ENCODE results near the gene TRABD2B. TPM values are rescaled to one million over a fixed set of nuclear protein-coding genes. Genes with fewer than 3 reads are reported as not detected.

The TRABD2B gene
- total RNA-seq, 1 experiment from 2014 or later: 0.36 TPM

GRCh38 chr1:47757226-47757975 lies 239.8 kb downstream of the TRABD2B start:
- no peak overlapping the region for H3K27ac Mint-ChIP-seq (ENCODE audit: unreplicated experiment)
- Histone ChIP-seq H3K27me3 (replicated peaks; ENCODE audit: control insufficient read depth, insufficient read depth, low read length) (no peaks in the 10 kb centered on the region), H3K36me3 (ENCODE audit: control insufficient read depth, insufficient read depth, low read length) (no peaks in the 10 kb centered on the region), H3K4me3 (ENCODE audit: low read depth, low read length) (no peak overlapping the region), H3K4me1 (no peaks in the 10 kb centered on the region), H3K9me3 (no peaks in the 10 kb centered on the region)
- H3K4me1 Mint-ChIP-seq (ENCODE audit: low read depth, unreplicated experiment): peaks cover 4% of the 10 kb centered on the region
- intact Hi-C loops (cut with micrococcal nuclease; ENCODE audit: unreplicated experiment): no loop called here
- TF ChIP-seq CTCF (IDR thresholded peaks at IDR 0.05; ENCODE audit: insufficient read depth in 1 of 2, low read depth in 1 of 2, low read length in 1 of 2, severe bottlenecking in 1 of 2, unreplicated experiment in 1 of 2): no peak
- POLR2A ChIA-PET: no interaction called here
- no TSS peak for BruUV-seq (replicated peaks)
- H3K4me3 Mint-ChIP-seq (ENCODE audit: unreplicated experiment): no peak overlapping the region
- DNase-seq: no peak
- H3K9me3 Mint-ChIP-seq (ENCODE audit: unreplicated experiment): no peaks in the 10 kb centered on the region
- CTCF ChIA-PET: no interaction called here
- H3K27me3 Mint-ChIP-seq (ENCODE audit: insufficient read depth, unreplicated experiment): no peaks in the 10 kb centered on the region
- no peaks in the 10 kb centered on the region for H3K36me3 Mint-ChIP-seq (ENCODE audit: insufficient read depth, unreplicated experiment)

DNA sequence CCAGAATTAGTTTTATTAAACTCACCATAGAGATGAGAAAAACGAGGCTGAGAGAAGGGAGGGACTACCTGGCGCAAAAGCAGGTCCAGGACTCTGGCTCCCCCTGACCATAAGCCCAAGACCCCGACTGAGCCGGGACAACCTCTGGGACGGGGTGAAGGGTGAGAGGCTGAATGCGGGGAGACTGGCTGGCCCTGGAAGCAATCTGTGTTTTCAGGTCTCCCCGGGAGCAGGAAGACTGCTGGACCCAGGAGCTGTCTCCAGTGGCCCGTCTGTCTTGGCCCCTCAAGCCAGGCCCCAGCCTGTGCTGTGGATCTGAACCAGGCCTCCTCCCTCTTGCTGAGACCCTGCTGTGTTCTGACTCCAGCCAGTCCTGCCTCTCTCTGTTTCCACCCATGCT lies 240.8 kb downstream of the TRABD2B start:
- Mint-ChIP-seq H3K27ac (ENCODE audit: unreplicated experiment) (no peak overlapping the region), H3K4me1 (ENCODE audit: low read depth, unreplicated experiment) (peaks cover 7% of the 10 kb centered on the region), H3K4me3 (ENCODE audit: unreplicated experiment) (no peak overlapping the region), H3K36me3 (ENCODE audit: insufficient read depth, unreplicated experiment) (no peaks in the 10 kb centered on the region), H3K9me3 (ENCODE audit: unreplicated experiment) (no peaks in the 10 kb centered on the region), H3K27me3 (ENCODE audit: insufficient read depth, unreplicated experiment) (no peaks in the 10 kb centered on the region)
- intact Hi-C loops (cut with micrococcal nuclease; ENCODE audit: unreplicated experiment): no loop called here
- POLR2A ChIA-PET: no interaction called here
- Histone ChIP-seq H3K4me1 (no peaks in the 10 kb centered on the region), H3K27me3 (replicated peaks; ENCODE audit: control insufficient read depth, insufficient read depth, low read length) (no peaks in the 10 kb centered on the region), H3K9me3 (no peaks in the 10 kb centered on the region), H3K4me3 (ENCODE audit: low read depth, low read length) (no peak overlapping the region), H3K36me3 (ENCODE audit: control insufficient read depth, insufficient read depth, low read length) (no peaks in the 10 kb centered on the region)
- CTCF ChIA-PET: no interaction called here
- no peak for DNase-seq
- TF ChIP-seq CTCF (IDR thresholded peaks at IDR 0.05; ENCODE audit: insufficient read depth in 1 of 2, low read depth in 1 of 2, low read length in 1 of 2, severe bottlenecking in 1 of 2, unreplicated experiment in 1 of 2): no peak
- BruUV-seq (replicated peaks): no TSS peak

DNA sequence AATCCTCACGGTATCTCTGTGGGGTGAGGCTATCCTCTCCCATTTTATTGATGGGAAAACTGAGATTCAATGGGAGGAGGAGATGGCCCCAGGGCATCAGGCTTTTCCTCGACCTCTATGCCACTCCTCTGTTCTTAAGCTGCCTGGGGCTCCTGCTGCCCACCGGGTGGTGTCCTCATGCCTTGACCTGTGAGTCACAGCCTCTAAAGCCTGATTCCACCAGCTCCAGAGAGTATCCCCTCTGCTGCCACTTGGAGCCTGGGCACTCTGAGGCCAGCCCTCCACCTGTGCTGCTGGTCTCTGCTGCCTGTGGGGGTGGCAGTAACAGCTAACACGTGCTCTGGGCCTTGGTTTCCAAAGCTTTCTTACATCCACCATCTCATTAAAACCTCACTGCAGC lies 241.2 kb downstream of the TRABD2B start:
- CTCF ChIA-PET: interaction anchor here (0.5 kb wide), 1 partner anchor 27 kb away, joined by 6 read pairs; no protein-coding TSS in a partner anchor

More for the DNA sequence above, 241.2 kb downstream of the TRABD2B start:
- POLR2A ChIA-PET: no interaction called here
- Mint-ChIP-seq H3K9me3 (ENCODE audit: unreplicated experiment) (no peaks in the 10 kb centered on the region), H3K4me3 (ENCODE audit: unreplicated experiment) (no peak overlapping the region), H3K36me3 (ENCODE audit: insufficient read depth, unreplicated experiment) (no peaks in the 10 kb centered on the region), H3K27me3 (ENCODE audit: insufficient read depth, unreplicated experiment) (no peaks in the 10 kb centered on the region), H3K4me1 (ENCODE audit: low read depth, unreplicated experiment) (peaks cover 7% of the 10 kb centered on the region), H3K27ac (ENCODE audit: unreplicated experiment) (no peak overlapping the region)
- intact Hi-C loops (cut with micrococcal nuclease; ENCODE audit: unreplicated experiment): no loop called here
- Histone ChIP-seq H3K9me3 (no peaks in the 10 kb centered on the region), H3K4me3 (ENCODE audit: low read depth, low read length) (no peak overlapping the region), H3K4me1 (no peaks in the 10 kb centered on the region), H3K36me3 (ENCODE audit: control insufficient read depth, insufficient read depth, low read length) (no peaks in the 10 kb centered on the region), H3K27me3 (replicated peaks; ENCODE audit: control insufficient read depth, insufficient read depth, low read length) (no peaks in the 10 kb centered on the region)
- no peak for TF ChIP-seq CTCF (IDR thresholded peaks at IDR 0.05; ENCODE audit: insufficient read depth in 1 of 2, low read depth in 1 of 2, low read length in 1 of 2, severe bottlenecking in 1 of 2, unreplicated experiment in 1 of 2)
- DNase-seq: no peak
- no TSS peak for BruUV-seq (replicated peaks)
